Suprapubic skin (tissue), 3 donors: ENCODE measurements around the gene SIRT7.

Experiments used
- EP300 ChIP-seq: sonication (generic); formaldehyde crosslinking; IDR thresholded peaks from one replicate; pipeline ENCODE4 v1.6.1; 2017; ENCODE audit warnings: antibody characterized with exemption
- TF ChIP-seq, protein P1 (sequence below), 2 donors: fragments of 200-600 bp in 1 of 2; fragments of 450-650 bp in 1 of 2; sonication (generic) in 1 of 2; IDR thresholded peaks; one replicate each; pipeline ENCODE4 v1.5.1; 2016 to 2019; ENCODE audit warnings: antibody characterized with exemption in 2 of 2, mild to moderate bottlenecking in 1 of 2, moderate library complexity in 1 of 2

DNA sequence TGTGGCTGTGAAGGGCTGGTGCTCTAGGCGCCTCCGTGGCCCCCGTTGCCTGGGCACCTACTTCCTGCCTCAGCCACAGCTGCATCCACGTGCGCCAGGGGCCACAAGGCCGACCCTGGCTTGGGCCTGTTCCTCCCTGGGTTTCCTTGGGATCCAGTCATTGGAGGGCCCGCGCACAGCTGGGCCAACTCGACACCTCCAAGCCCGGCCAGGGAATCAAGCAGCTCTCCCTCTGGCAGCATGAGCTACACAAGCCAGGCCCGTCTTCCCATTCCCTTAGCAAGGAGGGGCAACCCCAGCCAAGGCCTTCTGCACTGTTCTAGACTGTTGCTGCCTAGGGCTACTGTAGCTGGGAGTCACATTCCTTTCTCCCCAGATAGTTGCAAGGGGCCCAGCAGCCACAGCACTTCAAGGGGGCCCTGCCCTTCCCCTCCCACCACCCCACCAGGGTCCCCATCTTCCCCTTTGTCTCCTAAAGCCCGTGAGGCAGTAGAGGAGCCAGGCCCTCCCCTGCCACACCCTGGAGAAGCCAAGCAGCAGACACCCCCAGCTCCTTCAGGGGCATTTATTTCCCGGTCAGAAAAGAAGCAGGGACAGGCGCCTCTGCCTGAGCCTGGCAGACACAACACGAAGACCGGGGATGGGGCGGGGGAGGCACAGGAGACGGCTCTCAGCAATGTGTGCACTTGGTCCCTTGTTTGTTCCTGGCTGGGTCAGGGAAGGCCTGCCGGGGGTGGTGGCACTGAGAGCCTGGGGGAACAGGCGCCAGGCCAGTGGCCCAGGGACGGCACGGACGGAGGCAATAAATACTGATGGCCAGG, 50.6 kb downstream of the SIRT7 start:
- TF ChIP-seq, protein P1, sequence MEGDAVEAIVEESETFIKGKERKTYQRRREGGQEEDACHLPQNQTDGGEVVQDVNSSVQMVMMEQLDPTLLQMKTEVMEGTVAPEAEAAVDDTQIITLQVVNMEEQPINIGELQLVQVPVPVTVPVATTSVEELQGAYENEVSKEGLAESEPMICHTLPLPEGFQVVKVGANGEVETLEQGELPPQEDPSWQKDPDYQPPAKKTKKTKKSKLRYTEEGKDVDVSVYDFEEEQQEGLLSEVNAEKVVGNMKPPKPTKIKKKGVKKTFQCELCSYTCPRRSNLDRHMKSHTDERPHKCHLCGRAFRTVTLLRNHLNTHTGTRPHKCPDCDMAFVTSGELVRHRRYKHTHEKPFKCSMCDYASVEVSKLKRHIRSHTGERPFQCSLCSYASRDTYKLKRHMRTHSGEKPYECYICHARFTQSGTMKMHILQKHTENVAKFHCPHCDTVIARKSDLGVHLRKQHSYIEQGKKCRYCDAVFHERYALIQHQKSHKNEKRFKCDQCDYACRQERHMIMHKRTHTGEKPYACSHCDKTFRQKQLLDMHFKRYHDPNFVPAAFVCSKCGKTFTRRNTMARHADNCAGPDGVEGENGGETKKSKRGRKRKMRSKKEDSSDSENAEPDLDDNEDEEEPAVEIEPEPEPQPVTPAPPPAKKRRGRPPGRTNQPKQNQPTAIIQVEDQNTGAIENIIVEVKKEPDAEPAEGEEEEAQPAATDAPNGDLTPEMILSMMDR (IDR thresholded peaks at IDR 0.05), result no peak
- TF ChIP-seq EP300, result no peak
